Activated T-cell treated with anti-CD3 and anti-CD28 coated beads, Interleukin-2, amount 50 U/mL, for 72 hours (primary cell): ENCODE measurements around the gene MX2. TPM values are rescaled to one million over a fixed set of nuclear protein-coding genes. Genes with fewer than 3 reads are reported as not detected.
A peak's percentile ranks its signal among the peaks of the same experiment; 100 is the strongest.

Source experiments
- ATAC-seq, 2 donors: fragments of 150-1000 bp; cut with Tn5 transposase; replicated peaks in 1 of 2; 2 replicates each; pipeline ENCODE4 v1.10.0; 2021; ENCODE audit warnings: moderate library complexity in 2 of 2, mild to moderate bottlenecking in 1 of 2
- DNase-seq, 2 donors: peaks; one replicate each; pipeline ENCODE4 v3.0.0; 2021 to 2022; ENCODE audit warnings: mixed read lengths in 1 of 2
- H3K27ac Mint-ChIP-seq: one replicate; pipeline ENCODE4 v1.8.0; 2022; ENCODE audit warnings: mild to moderate bottlenecking, moderate library complexity, mixed read lengths
- H3K27me3 Mint-ChIP-seq: one replicate; pipeline ENCODE4 v1.8.0; 2022; ENCODE audit warnings: low read depth, mixed read lengths
- H3K36me3 Mint-ChIP-seq, 2 donors: one replicate each; pipeline ENCODE4 v1.8.0; 2022; ENCODE audit warnings: mixed read lengths in 2 of 2, mild to moderate bottlenecking in 1 of 2; ENCODE audit not compliant: insufficient read depth in 2 of 2
- H3K4me1 Mint-ChIP-seq: one replicate; pipeline ENCODE4 v1.8.0; 2022; ENCODE audit warnings: low read depth, mixed read lengths
- H3K4me3 Mint-ChIP-seq, 2 donors: one replicate each; pipeline ENCODE4 v1.8.0; 2022; ENCODE audit warnings: mild to moderate bottlenecking in 2 of 2, mixed read lengths in 2 of 2, moderate library complexity in 2 of 2
- H3K9me3 Mint-ChIP-seq, 2 donors: one replicate each; pipeline ENCODE4 v1.8.0; 2022; ENCODE audit warnings: mixed read lengths in 2 of 2
- total RNA-seq, 2 donors: library from RNA; stranded (reverse); gene quantifications; one replicate each; pipeline ENCODE4 v1.2.3, GENCODE V29; 2022

MX2 gene
- total RNA-seq, 2 donors from 2014 or later: 30.1 to 47.9 TPM

DNA sequence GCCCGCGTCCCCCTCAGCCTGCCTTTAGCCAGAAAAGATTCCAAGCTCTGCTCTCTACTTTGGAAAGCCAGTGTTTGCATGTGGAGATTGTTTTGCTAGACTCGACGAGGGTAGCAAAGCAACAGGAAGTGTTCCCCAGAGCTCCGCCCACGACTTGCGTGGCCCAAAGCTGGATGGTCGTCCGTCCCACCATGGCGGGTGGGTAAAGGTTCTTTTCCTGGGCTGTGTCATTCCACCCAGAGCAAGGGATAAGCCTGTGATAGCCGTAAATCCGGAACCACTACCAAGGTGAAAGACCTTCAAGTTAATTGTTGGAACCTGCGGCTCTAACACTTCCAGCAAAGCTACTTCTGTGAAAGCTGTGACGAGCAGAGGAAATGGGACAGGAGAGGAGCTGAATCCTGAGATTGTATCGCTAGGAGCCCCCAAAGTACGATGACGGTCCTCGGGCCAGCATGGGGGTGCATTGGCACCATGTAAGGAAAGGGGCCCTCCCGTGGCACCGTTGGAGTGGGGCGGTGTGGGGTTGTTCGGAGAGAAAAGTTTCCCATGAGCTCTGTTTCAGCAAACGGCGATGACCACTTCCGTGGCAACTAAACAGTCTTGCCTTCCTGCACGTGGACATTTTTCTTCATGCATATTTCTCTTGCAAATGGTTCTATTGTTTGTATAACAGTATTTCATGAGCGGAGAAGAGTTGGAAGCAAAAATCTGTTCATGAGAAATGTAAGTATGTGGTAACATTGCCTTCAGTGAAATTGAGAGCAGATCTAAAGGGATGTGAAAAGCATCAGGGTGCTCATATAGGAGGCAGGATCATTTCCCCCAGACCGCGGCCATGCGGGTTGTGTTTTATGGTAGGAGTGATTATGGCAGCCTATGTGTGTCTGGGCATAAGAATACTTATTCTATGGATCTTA is 8.4 kb downstream of the MX2 start:
- ATAC-seq (peak; percentile 55 to 64), DNase-seq (peak; percentile 62 to 66)
- Mint-ChIP-seq H3K27me3 (no peaks in the 10 kb centered on the region), H3K9me3 (no peaks in the 10 kb centered on the region), H3K36me3 (peaks cover 3 to 4% of the 10 kb centered on the region in 2 donors), H3K4me1 (peaks cover 55% of the 10 kb centered on the region), H3K27ac (peak overlapping the region; percentile 83), H3K4me3 (peak overlapping the region; percentile 81 to 91)

GRCh38 chr21:41370840-41371684 is 9.2 kb downstream of the MX2 start:
- Mint-ChIP-seq H3K36me3 (peaks cover 3 to 4% of the 10 kb centered on the region in 2 donors), H3K4me1 (peaks cover 58% of the 10 kb centered on the region), H3K4me3 (peak overlapping the region; percentile 81 to 91), H3K27me3 (no peaks in the 10 kb centered on the region), H3K27ac (peak overlapping the region; percentile 83), H3K9me3 (no peaks in the 10 kb centered on the region)
- DNase-seq: no peak
- ATAC-seq: no peak

DNA sequence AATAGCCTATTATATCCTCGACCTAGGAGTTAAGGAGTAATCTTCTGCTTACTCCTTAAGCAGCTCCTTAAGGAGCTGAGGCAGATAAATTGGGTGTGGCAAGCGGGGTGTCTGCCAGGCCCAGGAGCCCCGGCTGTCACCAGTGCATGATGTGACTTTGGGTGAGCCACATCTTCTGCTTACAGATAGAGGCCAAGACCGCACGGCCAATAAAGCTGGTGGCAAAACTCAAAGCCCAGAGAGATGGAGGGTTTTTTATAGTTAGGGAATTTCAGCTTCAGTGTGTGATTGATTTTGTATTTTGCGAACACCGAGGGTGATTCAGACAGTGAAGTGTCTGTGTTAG is 9.8 kb downstream of the MX2 start:
- DNase-seq (no peak), ATAC-seq (no peak)
- H3K27me3 Mint-ChIP-seq: no peaks in the 10 kb centered on the region
- H3K36me3 Mint-ChIP-seq: peaks cover 3 to 4% of the 10 kb centered on the region in 2 donors
- peaks cover 54% of the 10 kb centered on the region for H3K4me1 Mint-ChIP-seq
- H3K27ac Mint-ChIP-seq: no peak overlapping the region
- H3K4me3 Mint-ChIP-seq: peak overlapping the region; percentile 81 to 91
- no peaks in the 10 kb centered on the region for H3K9me3 Mint-ChIP-seq

- ATAC-seq (no peak), DNase-seq (no peak)
- Mint-ChIP-seq H3K4me1 (peaks cover 43% of the 10 kb centered on the region), H3K27ac (no peak overlapping the region), H3K4me3 (no peak overlapping the region), H3K27me3 (no peaks in the 10 kb centered on the region), H3K9me3 (no peaks in the 10 kb centered on the region), H3K36me3 (peaks cover 3 to 4% of the 10 kb centered on the region in 2 donors)
These were observed 11.4 kb downstream of the MX2 start for GRCh38 chr21:41373253-41373652.

DNA sequence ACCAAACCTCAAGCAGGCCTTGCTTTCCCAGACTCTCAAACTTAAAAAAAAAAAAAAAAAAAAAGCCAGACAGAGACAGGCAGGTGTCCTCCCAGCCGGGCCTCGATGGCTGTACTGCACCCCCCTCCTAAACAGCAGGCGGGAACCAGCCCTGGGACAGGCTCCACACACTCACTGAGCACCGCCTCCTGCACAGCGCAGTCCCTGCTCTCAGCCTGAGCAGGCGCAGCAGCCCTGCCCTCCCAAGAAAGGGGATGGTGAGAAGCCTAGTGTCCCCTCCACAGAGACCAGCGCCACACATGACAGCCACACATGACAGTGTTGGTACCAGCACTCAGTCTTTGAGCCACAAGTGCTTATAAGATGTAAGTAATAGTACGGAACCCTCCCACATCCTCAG is 11.9 kb downstream of the MX2 start:
- no peaks in the 10 kb centered on the region for H3K27me3 Mint-ChIP-seq
- no peak overlapping the region for H3K27ac Mint-ChIP-seq
- H3K36me3 Mint-ChIP-seq: peaks cover 3 to 4% of the 10 kb centered on the region in 2 donors
- H3K9me3 Mint-ChIP-seq: no peaks in the 10 kb centered on the region
- no peak overlapping the region for H3K4me3 Mint-ChIP-seq
- DNase-seq (no peak), ATAC-seq (no peak)
- peaks cover 40% of the 10 kb centered on the region for H3K4me1 Mint-ChIP-seq

DNA sequence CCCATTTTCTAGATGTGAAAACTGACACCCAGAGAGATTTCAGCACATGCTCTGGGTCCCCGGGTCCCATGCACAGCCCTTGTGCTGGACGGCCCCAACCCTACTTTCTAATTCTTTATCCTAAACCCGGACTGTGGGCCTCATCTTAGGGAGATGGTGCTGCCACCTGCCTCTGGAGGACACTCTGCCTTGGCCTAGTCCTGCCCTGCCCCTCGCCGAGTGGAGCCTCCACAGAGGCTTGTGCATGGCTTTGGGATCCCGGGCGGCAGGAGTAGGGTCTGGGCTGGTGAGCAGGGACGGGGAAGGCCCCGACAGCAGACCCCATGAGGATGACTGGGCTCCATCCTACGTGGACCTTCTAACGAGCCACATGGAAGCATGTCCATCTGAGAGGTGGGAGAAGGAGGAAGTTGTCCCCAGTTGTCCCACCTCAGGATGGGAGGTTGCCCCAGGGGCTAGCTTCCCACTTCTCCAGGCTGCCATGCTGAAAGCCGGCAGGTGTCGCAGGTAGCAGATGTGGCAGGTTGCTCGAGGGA is 12.4 kb downstream of the MX2 start:
- Mint-ChIP-seq H3K4me3 (no peak overlapping the region), H3K27ac (no peak overlapping the region), H3K4me1 (peaks cover 35% of the 10 kb centered on the region), H3K27me3 (no peaks in the 10 kb centered on the region), H3K9me3 (no peaks in the 10 kb centered on the region), H3K36me3 (peaks cover 3 to 4% of the 10 kb centered on the region in 2 donors)
- ATAC-seq (no peak), DNase-seq (no peak)

DNA sequence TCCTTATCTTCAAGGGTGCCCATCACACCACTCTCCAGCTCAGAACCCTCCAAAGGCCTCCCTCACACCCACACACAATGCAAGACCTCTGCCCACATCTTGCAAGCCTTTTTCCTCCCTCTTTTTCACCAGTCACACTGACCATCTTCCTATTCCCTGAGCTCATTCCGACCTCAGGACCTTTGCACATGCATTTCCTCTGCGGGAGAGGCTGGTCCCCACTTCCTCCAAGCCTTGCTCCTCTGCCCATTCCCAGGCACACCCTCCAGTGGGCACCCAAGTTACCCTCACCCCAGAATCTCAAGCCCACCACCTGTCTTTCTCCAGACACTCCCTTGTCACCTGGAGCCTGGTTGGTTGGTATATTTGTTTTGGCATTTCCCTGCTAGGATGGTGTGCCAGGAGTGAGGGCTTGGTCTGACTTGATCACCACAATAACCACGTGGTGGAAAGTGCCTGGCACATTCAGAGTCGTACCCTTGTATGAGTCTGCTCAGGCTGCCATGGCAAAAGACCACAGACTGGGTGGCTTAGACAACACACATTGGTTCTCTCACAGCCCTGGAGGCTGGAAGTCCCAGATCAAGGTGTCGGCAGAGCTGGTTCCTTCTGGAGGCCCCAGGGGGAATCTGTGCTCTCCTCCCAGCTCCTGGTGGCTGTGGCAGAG is 13.2 kb downstream of the MX2 start:
- DNase-seq (peak; percentile 53 to 57), ATAC-seq (peak; percentile 94)
- peaks cover 3 to 4% of the 10 kb centered on the region in 2 donors for H3K36me3 Mint-ChIP-seq
- H3K27me3 Mint-ChIP-seq: no peaks in the 10 kb centered on the region
- peak overlapping the region in 1 of 2 donors; percentile 9 for H3K4me3 Mint-ChIP-seq
- H3K4me1 Mint-ChIP-seq: peaks cover 32% of the 10 kb centered on the region
- H3K9me3 Mint-ChIP-seq: no peaks in the 10 kb centered on the region
- peak overlapping the region; percentile 41 for H3K27ac Mint-ChIP-seq

DNA sequence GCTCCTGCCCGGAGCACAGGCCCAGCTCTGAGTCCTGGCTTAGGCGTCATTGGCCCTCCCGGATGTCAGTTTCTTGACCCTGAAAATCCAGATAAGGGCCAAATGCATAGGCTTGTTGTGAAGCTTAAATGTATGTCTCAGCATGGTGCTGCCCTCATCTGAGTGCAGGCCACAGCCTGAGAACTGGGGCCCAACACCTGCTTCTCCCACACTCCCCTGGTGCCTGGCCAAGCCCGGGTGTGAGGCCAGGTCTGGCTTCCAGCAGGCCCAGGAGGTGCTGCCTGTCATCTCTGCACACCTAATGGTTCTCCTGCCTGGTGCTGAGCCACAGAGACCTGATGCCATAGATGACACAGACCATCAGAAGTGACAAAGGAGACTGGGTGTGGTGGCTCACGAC is 14.0 kb downstream of the MX2 start:
- H3K4me1 Mint-ChIP-seq: peaks cover 23% of the 10 kb centered on the region
- ATAC-seq: no peak
- no peak overlapping the region for H3K4me3 Mint-ChIP-seq
- no peaks in the 10 kb centered on the region for H3K9me3 Mint-ChIP-seq
- H3K27me3 Mint-ChIP-seq: no peaks in the 10 kb centered on the region
- H3K36me3 Mint-ChIP-seq: peaks cover 0 to under 1% of the 10 kb centered on the region in 2 donors
- no peak for DNase-seq
- no peak overlapping the region for H3K27ac Mint-ChIP-seq

- Mint-ChIP-seq H3K9me3 (no peaks in the 10 kb centered on the region), H3K4me3 (no peak overlapping the region), H3K27ac (no peak overlapping the region), H3K4me1 (peaks cover 11% of the 10 kb centered on the region), H3K36me3 (no peaks in the 10 kb centered on the region), H3K27me3 (no peaks in the 10 kb centered on the region)
- DNase-seq: no peak
- no peak for ATAC-seq
These were observed 15.9 kb downstream of the MX2 start for GRCh38 chr21:41377715-41378114.

GRCh38 chr21:41378849-41379248 is 17.0 kb downstream of the MX2 start:
- DNase-seq (no peak), ATAC-seq (no peak)
- Mint-ChIP-seq H3K27ac (no peak overlapping the region), H3K4me1 (peaks cover 11% of the 10 kb centered on the region), H3K36me3 (no peaks in the 10 kb centered on the region), H3K4me3 (no peak overlapping the region), H3K9me3 (no peaks in the 10 kb centered on the region), H3K27me3 (no peaks in the 10 kb centered on the region)

DNA sequence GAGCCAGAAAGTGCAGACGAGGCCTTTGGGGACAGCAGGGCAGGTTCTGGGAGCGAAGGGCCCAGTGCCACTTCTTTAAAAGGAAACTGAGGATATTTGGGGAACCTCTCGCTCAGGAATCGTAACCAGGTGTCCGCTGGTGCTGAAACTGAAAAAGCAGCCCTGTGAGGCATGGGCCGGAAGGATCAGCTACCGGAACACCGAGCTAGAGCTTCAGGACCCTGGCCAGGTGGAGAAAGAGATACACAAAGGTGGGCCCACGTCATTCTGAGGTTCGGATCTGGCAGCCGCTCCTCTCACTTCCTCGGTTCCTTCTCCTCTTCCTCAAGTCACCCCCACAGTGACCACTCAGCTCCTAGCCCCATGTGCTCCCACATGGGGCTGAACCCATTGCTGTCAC is 18.1 kb downstream of the MX2 start:
- DNase-seq (no peak), ATAC-seq (no peak)
- no peaks in the 10 kb centered on the region for H3K27me3 Mint-ChIP-seq
- H3K4me1 Mint-ChIP-seq: peaks cover 6% of the 10 kb centered on the region
- no peak overlapping the region for H3K27ac Mint-ChIP-seq
- no peaks in the 10 kb centered on the region for H3K36me3 Mint-ChIP-seq
- no peak overlapping the region for H3K4me3 Mint-ChIP-seq
- no peaks in the 10 kb centered on the region for H3K9me3 Mint-ChIP-seq

GRCh38 chr21:41381731-41382130 is 19.9 kb downstream of the MX2 start:
- ATAC-seq (no peak), DNase-seq (no peak)
- Mint-ChIP-seq H3K4me1 (no peaks in the 10 kb centered on the region), H3K9me3 (no peaks in the 10 kb centered on the region), H3K27me3 (no peaks in the 10 kb centered on the region), H3K4me3 (no peak overlapping the region), H3K27ac (no peak overlapping the region), H3K36me3 (peaks cover 0 to under 1% of the 10 kb centered on the region in 2 donors)
